Esophagus squamous epithelium (tissue), 4 donors: ENCODE data around the gene USP10.

Experiments used
- POLR2A ChIP-seq, 4 donors: fragments of 450-650 bp; IDR thresholded peaks; one replicate each; pipeline ENCODE4 v1.6.1; 2017; ENCODE audit warnings: antibody characterized with exemption in 4 of 4, mild to moderate bottlenecking in 4 of 4, moderate library complexity in 3 of 4
- TF ChIP-seq, protein P1 (sequence below), 6 experiments: fragments of 450-650 bp in 4 of 6; fragments of 200-600 bp in 2 of 6; sonication (generic) in 2 of 6; IDR thresholded peaks; one replicate each; pipeline ENCODE4 v1.5.1; 2016 to 2019; ENCODE audit warnings: antibody characterized with exemption in 6 of 6, mild to moderate bottlenecking in 4 of 6, moderate library complexity in 4 of 6

DNA sequence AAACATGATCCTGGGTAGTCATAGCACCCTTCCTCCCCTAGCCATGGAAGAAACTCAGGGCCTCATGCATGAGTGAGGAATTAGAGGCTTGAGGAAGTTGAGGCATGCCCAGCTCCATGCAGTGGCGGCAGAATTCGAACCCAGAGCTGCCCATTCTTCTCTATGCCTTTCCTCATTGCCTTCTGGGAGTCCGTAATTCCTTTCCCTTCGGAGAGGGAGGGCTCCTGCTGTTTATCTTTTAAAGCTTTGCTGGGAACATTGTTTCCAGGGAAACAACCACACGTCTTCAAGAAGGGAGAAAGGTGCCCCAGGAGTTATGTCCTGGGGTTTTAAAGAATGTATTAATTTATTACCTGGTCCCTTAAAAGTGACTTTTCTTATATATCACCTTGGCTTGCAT lies 128.5 kb downstream of the USP10 start:
- TF ChIP-seq, protein P1, sequence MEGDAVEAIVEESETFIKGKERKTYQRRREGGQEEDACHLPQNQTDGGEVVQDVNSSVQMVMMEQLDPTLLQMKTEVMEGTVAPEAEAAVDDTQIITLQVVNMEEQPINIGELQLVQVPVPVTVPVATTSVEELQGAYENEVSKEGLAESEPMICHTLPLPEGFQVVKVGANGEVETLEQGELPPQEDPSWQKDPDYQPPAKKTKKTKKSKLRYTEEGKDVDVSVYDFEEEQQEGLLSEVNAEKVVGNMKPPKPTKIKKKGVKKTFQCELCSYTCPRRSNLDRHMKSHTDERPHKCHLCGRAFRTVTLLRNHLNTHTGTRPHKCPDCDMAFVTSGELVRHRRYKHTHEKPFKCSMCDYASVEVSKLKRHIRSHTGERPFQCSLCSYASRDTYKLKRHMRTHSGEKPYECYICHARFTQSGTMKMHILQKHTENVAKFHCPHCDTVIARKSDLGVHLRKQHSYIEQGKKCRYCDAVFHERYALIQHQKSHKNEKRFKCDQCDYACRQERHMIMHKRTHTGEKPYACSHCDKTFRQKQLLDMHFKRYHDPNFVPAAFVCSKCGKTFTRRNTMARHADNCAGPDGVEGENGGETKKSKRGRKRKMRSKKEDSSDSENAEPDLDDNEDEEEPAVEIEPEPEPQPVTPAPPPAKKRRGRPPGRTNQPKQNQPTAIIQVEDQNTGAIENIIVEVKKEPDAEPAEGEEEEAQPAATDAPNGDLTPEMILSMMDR (IDR thresholded peaks at IDR 0.05): no peak
- no peak for TF ChIP-seq POLR2A (IDR thresholded peaks at IDR 0.05)
